ENCODE data around the gene ARHGEF16. TPM values are rescaled to one million over a fixed set of nuclear protein-coding genes. Genes with fewer than 3 reads are reported as not detected.

Gene ARHGEF16
- total RNA-seq, 1 donor from 2014 or later = 4.1 TPM

GRCh38 chr1:3433596-3434320 lies 20.7 kb upstream of the ARHGEF16 start:
- Mint-ChIP-seq H3K27ac (ENCODE audit: unreplicated experiment) (no peak overlapping the region), H3K27me3 (ENCODE audit: low read depth, unreplicated experiment) (peaks cover 27% of the 10 kb centered on the region), H3K4me3 (ENCODE audit: unreplicated experiment) (no peak overlapping the region), H3K36me3 (ENCODE audit: low read depth, unreplicated experiment) (no peaks in the 10 kb centered on the region), H3K4me1 (ENCODE audit: low read depth, unreplicated experiment) (no peaks in the 10 kb centered on the region), H3K9me3 (ENCODE audit: unreplicated experiment) (peaks cover 2% of the 10 kb centered on the region)
- Histone ChIP-seq H4K20me1 (ENCODE audit: insufficient read depth, low read length) (no peaks in the 10 kb centered on the region), H2AFZ (ENCODE audit: low read depth, low read length) (no peak overlapping the region), H3K4me3 (ENCODE audit: insufficient read depth, low read depth, low read length) (no peak overlapping the region), H3K79me2 (ENCODE audit: insufficient read depth, low read length) (no peaks in the 10 kb centered on the region), H3K36me3 (ENCODE audit: insufficient read depth, low read length) (no peaks in the 10 kb centered on the region), H3K4me1 (ENCODE audit: insufficient read depth, low read length) (no peaks in the 10 kb centered on the region), H3K9me3 (ENCODE audit: insufficient read depth, low read depth, low read length) (peaks cover 2% of the 10 kb centered on the region), H3K27ac (ENCODE audit: low read depth, low read length) (no peak overlapping the region), H3K9ac (ENCODE audit: low read length) (no peak overlapping the region), H3K27me3 (ENCODE audit: insufficient read depth, low read length) (no peaks in the 10 kb centered on the region), H3K4me2 (ENCODE audit: low read length) (no peak overlapping the region)
- FAIRE-seq = no peak
- TF ChIP-seq CTCF (IDR thresholded peaks at IDR 0.05; ENCODE audit: insufficient read depth, low read depth, low read length) (no peak), EZH2 (IDR thresholded peaks at IDR 0.05; ENCODE audit: insufficient read depth, low read length) (no peak)
- DNase-seq (ENCODE audit: low read depth) = no peak

DNA sequence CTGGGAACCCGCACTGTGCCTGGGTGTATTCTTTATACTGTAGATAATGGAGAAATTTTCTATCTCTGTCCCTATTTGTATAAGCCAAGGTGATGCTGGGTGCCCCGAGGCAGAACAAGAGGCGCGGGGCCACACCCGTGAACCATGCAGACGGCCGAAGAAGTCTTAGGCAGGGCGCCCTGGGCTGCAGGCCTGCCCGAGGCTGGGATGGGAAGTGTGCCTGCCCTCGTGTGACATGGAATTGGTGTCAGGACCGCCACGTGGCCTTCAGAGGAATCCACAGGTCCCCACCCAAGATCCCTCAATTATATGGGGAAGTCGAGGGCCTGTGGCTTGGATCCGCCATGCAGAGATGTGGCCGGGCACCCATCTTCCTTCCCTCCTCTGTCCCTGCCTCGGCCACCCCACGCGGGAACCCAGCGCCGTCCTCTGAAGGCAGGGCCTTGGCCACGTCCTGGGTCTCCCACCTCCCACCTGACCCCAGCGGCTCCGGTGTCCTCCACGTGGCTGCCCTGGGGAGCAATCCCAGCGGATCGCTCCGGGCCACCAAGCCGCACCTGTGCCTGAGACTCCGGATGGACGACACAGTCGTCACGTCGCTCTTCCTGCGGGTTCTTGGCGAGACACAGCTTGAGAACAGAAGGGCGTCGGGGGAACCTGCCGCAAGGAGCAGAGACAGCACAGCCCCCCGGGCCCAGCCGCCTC lies 19.9 kb upstream of the ARHGEF16 start:
- Mint-ChIP-seq H3K4me1 (ENCODE audit: low read depth, unreplicated experiment) (no peaks in the 10 kb centered on the region), H3K4me3 (ENCODE audit: unreplicated experiment) (no peak overlapping the region), H3K9me3 (ENCODE audit: unreplicated experiment) (peaks cover 2% of the 10 kb centered on the region), H3K27me3 (ENCODE audit: low read depth, unreplicated experiment) (peaks cover 25% of the 10 kb centered on the region), H3K36me3 (ENCODE audit: low read depth, unreplicated experiment) (no peaks in the 10 kb centered on the region), H3K27ac (ENCODE audit: unreplicated experiment) (no peak overlapping the region)
- Histone ChIP-seq H3K9ac (ENCODE audit: low read length) (no peak overlapping the region), H3K4me2 (ENCODE audit: low read length) (no peak overlapping the region), H3K4me1 (ENCODE audit: insufficient read depth, low read length) (no peaks in the 10 kb centered on the region), H4K20me1 (ENCODE audit: insufficient read depth, low read length) (no peaks in the 10 kb centered on the region), H3K27me3 (ENCODE audit: insufficient read depth, low read length) (no peaks in the 10 kb centered on the region), H3K36me3 (ENCODE audit: insufficient read depth, low read length) (no peaks in the 10 kb centered on the region), H3K9me3 (ENCODE audit: insufficient read depth, low read depth, low read length) (peaks cover 2% of the 10 kb centered on the region), H2AFZ (ENCODE audit: low read depth, low read length) (no peak overlapping the region), H3K4me3 (ENCODE audit: insufficient read depth, low read depth, low read length) (no peak overlapping the region), H3K27ac (ENCODE audit: low read depth, low read length) (no peak overlapping the region), H3K79me2 (ENCODE audit: insufficient read depth, low read length) (no peaks in the 10 kb centered on the region)
- TF ChIP-seq EZH2 (IDR thresholded peaks at IDR 0.05; ENCODE audit: insufficient read depth, low read length) = no peak
- TF ChIP-seq CTCF (IDR thresholded peaks at IDR 0.05; ENCODE audit: insufficient read depth, low read depth, low read length) = no peak
- FAIRE-seq (no peak), DNase-seq (ENCODE audit: low read depth) (no peak)

GRCh38 chr1:3435666-3436065 lies 18.8 kb upstream of the ARHGEF16 start:
- H3K9me3 Mint-ChIP-seq (ENCODE audit: unreplicated experiment) = peaks cover 2% of the 10 kb centered on the region
- H3K79me2 ChIP-seq (ENCODE audit: insufficient read depth, low read length) = no peaks in the 10 kb centered on the region
- no peaks in the 10 kb centered on the region for H3K36me3 Mint-ChIP-seq (ENCODE audit: low read depth, unreplicated experiment)
- TF ChIP-seq EZH2 (IDR thresholded peaks at IDR 0.05; ENCODE audit: insufficient read depth, low read length) (no peak), CTCF (IDR thresholded peaks at IDR 0.05; ENCODE audit: insufficient read depth, low read depth, low read length) (no peak)
- no peak for FAIRE-seq
- no peak overlapping the region for H3K4me3 ChIP-seq (ENCODE audit: insufficient read depth, low read depth, low read length)
- no peak overlapping the region for H2AFZ ChIP-seq (ENCODE audit: low read depth, low read length)
- H3K36me3 ChIP-seq (ENCODE audit: insufficient read depth, low read length) = no peaks in the 10 kb centered on the region
- no peak overlapping the region for H3K9ac ChIP-seq (ENCODE audit: low read length)
- no peak overlapping the region for H3K4me3 Mint-ChIP-seq (ENCODE audit: unreplicated experiment)
- no peaks in the 10 kb centered on the region for H3K4me1 ChIP-seq (ENCODE audit: insufficient read depth, low read length)
- no peak for DNase-seq (ENCODE audit: low read depth)
- H3K27me3 ChIP-seq (ENCODE audit: insufficient read depth, low read length) = peaks cover under 1% of the 10 kb centered on the region
- H4K20me1 ChIP-seq (ENCODE audit: insufficient read depth, low read length) = no peaks in the 10 kb centered on the region
- no peak overlapping the region for H3K27ac Mint-ChIP-seq (ENCODE audit: unreplicated experiment)
- H3K4me2 ChIP-seq (ENCODE audit: low read length) = no peak overlapping the region
- H3K27me3 Mint-ChIP-seq (ENCODE audit: low read depth, unreplicated experiment) = peaks cover 29% of the 10 kb centered on the region
- peaks cover 2% of the 10 kb centered on the region for H3K9me3 ChIP-seq (ENCODE audit: insufficient read depth, low read depth, low read length)
- no peaks in the 10 kb centered on the region for H3K4me1 Mint-ChIP-seq (ENCODE audit: low read depth, unreplicated experiment)
- no peak overlapping the region for H3K27ac ChIP-seq (ENCODE audit: low read depth, low read length)
